ENCODE data around the gene LAG3.

LAG3 gene

GRCh38 chr12:6791931-6792520 lies 19.7 kb downstream of the LAG3 start:
- no peak for DNase-seq

GRCh38 chr12:6792522-6793201 lies 20.3 kb downstream of the LAG3 start:
- DNase-seq, result no peak

- no peak for DNase-seq
These were observed 22.8 kb downstream of the LAG3 start for GRCh38 chr12:6795088-6795487.

- no peak for DNase-seq
These were observed 24.3 kb downstream of the LAG3 start for GRCh38 chr12:6796576-6796975.

GRCh38 chr12:6799147-6799546 lies 26.8 kb downstream of the LAG3 start:
- no peak for DNase-seq

GRCh38 chr12:6807170-6807569 lies 34.9 kb downstream of the LAG3 start:
- no peak for DNase-seq

GRCh38 chr12:6809056-6809455 lies 36.7 kb downstream of the LAG3 start:
- no peak for DNase-seq

- DNase-seq, result no peak
These were observed 38.4 kb downstream of the LAG3 start for GRCh38 chr12:6810758-6811157.

- no peak for DNase-seq
These were observed 41.0 kb downstream of the LAG3 start for GRCh38 chr12:6813363-6813762.

- DNase-seq, result no peak
These were observed 44.3 kb downstream of the LAG3 start for GRCh38 chr12:6816598-6816997.

GRCh38 chr12:6817098-6817497 lies 44.8 kb downstream of the LAG3 start:
- DNase-seq, result no peak

GRCh38 chr12:6817662-6818157 lies 45.4 kb downstream of the LAG3 start:
- DNase-seq, result no peak

GRCh38 chr12:6818222-6818621 lies 45.9 kb downstream of the LAG3 start:
- DNase-seq, result no peak

GRCh38 chr12:6818645-6819044 lies 46.3 kb downstream of the LAG3 start:
- no peak for DNase-seq

- DNase-seq, result no peak
These were observed 47.0 kb downstream of the LAG3 start for GRCh38 chr12:6819106-6820030.

- DNase-seq, result no peak
These were observed 47.8 kb downstream of the LAG3 start for GRCh38 chr12:6820166-6820565.

- DNase-seq, result peak; percentile 100
These were observed 49.5 kb downstream of the LAG3 start, which contains the start of gene GPR162 for GRCh38 chr12:6821591-6822425. GPR162 (plus strand) TSS chr12:6821821; CDS start chr12:6823899, 2,078 bp downstream.

GRCh38 chr12:6822426-6823135 lies 50.3 kb downstream of the LAG3 start:
- DNase-seq, result no peak

GRCh38 chr12:6823182-6824084 lies 51.1 kb downstream of the LAG3 start:
- DNase-seq, result no peak

GRCh38 chr12:6824085-6824775 lies 51.9 kb downstream of the LAG3 start:
- no peak for DNase-seq
